GM12878 (cell line): Measurements from ENCODE around the gene ACAP1.

Source experiments
- CBFB ChIP-seq: IDR thresholded peaks from 2 replicates; pipeline ENCODE4 v1.6.1; 2016; ENCODE audit warnings: antibody characterized with exemption, low read depth
- CEBPB ChIP-seq, 2 experiments: fragments of 150-350 bp in 1 of 2; IDR thresholded peaks; 2 replicates each; pipeline ENCODE4 v1.6.1; 2012 to 2014; ENCODE audit warnings: low read depth in 2 of 2, low read length in 2 of 2, borderline replicate concordance in 1 of 2, inconsistent platforms in 1 of 2
- CTCF ChIP-seq, 3 experiments: IDR thresholded peaks in 2 of 3; conservative IDR thresholded peaks in 1 of 3; 2 replicates each; pipeline ENCODE4 v1.5.1; 2011; ENCODE audit warnings: low read depth in 3 of 3, low read length in 3 of 3, mild to moderate bottlenecking in 3 of 3, control low read depth in 2 of 3, moderate library complexity in 2 of 3, inconsistent platforms in 1 of 3, mixed read lengths in 1 of 3; ENCODE audit not compliant: control insufficient read depth in 2 of 3, insufficient read depth in 1 of 3; ENCODE audit errors: extremely low read depth in 1 of 3
- ELK1 ChIP-seq: IDR thresholded peaks from 2 replicates; pipeline ENCODE4 v1.6.1; 2012; ENCODE audit warnings: low read depth, low read length, improper control_type of control experiment
- GABPA ChIP-seq: IDR thresholded peaks from 2 replicates; pipeline ENCODE4 v1.6.1; 2014; ENCODE audit warnings: antibody characterized with exemption, low read depth, mild to moderate bottlenecking, inconsistent platforms
- HCFC1 ChIP-seq: fragments of 150-350 bp; IDR thresholded peaks from 2 replicates; pipeline ENCODE4 v1.6.1; 2014; ENCODE audit warnings: low read length
- JUNB ChIP-seq: IDR thresholded peaks from 2 replicates; pipeline ENCODE4 v1.6.1; 2016; ENCODE audit warnings: antibody characterized with exemption, mild to moderate bottlenecking
- POLR2A ChIP-seq: IDR thresholded peaks from 2 replicates; pipeline ENCODE4 v1.6.1; 2011; ENCODE audit warnings: low read depth, mild to moderate bottlenecking, low read length
- POLR2AphosphoS5 ChIP-seq: IDR thresholded peaks from 2 replicates; pipeline ENCODE4 v1.6.1; 2011; ENCODE audit warnings: mild to moderate bottlenecking, low read length, inconsistent platforms
- REST ChIP-seq: IDR thresholded peaks from 2 replicates; pipeline ENCODE4 v1.6.1; 2012; ENCODE audit warnings: mild to moderate bottlenecking, low read depth, low read length
- RUNX3 ChIP-seq: IDR thresholded peaks from 2 replicates; pipeline ENCODE4 v1.6.1; 2012; ENCODE audit warnings: low read length, inconsistent platforms
- TCF12 ChIP-seq: IDR thresholded peaks from 2 replicates; pipeline ENCODE4 v1.6.1; 2011; ENCODE audit warnings: low read depth, mild to moderate bottlenecking, low read length

- no peak for TF ChIP-seq CTCF (IDR thresholded peaks at IDR 0.05 in 2 of 3, conservative IDR thresholded peaks at IDR 0.05 in 1 of 3; ENCODE audit: control insufficient read depth in 2 of 3, extremely low read depth in 1 of 3, insufficient read depth in 1 of 3, low read depth in 3 of 3, low read length in 3 of 3)
- no peak for TF ChIP-seq CEBPB (IDR thresholded peaks at IDR 0.05; ENCODE audit: borderline replicate concordance in 1 of 2, low read depth in 2 of 2, low read length in 2 of 2)
- no peak for TF ChIP-seq CBFB
- no peak for TF ChIP-seq JUNB
- TF ChIP-seq REST = no peak
- no peak for TF ChIP-seq POLR2A
- no peak for TF ChIP-seq ELK1
- no peak; the same call in 1 of the 2 replicates for TF ChIP-seq RUNX3
- TF ChIP-seq GABPA = no peak
- TF ChIP-seq POLR2AphosphoS5 = no peak
- TF ChIP-seq TCF12 = no peak
- TF ChIP-seq HCFC1 = no peak
Measured at GRCh38 chr17:7354262-7354843, 18.0 kb downstream of the ACAP1 start.
